Activated CD8-positive, alpha-beta memory T cell treated with anti-CD3 and anti-CD28 coated beads, Interleukin-2, amount 50 U/mL, for 1 hour (primary cell): Measurements from ENCODE around the gene NXN.
"Not testable (repeated sequence)": the region's sequence is repeated elsewhere in the genome, so short reads cannot be mapped to it uniquely, and the experiment has no call there.

Experiments used
- DNase-seq: peaks from one replicate; pipeline ENCODE4 v3.0.0-alpha.2; 2020; ENCODE audit errors: extremely low read depth

NXN gene

GRCh38 chr17:800446-801242, 178.9 kb downstream of the NXN start:
- DNase-seq: no peak

- DNase-seq: no peak
Observed at GRCh38 chr17:799261-799660, 180.3 kb downstream of the NXN start.

GRCh38 chr17:798246-798645, 181.3 kb downstream of the NXN start:
- no peak for DNase-seq

- no peak for DNase-seq
Observed at GRCh38 chr17:797236-797840, 182.2 kb downstream of the NXN start.

- no peak for DNase-seq
Observed at GRCh38 chr17:796609-797008, 183.0 kb downstream of the NXN start.

- DNase-seq: no peak
Observed at GRCh38 chr17:795721-796120, 183.9 kb downstream of the NXN start.

- no peak for DNase-seq
Observed at GRCh38 chr17:795276-795675, 184.3 kb downstream of the NXN start.

GRCh38 chr17:794876-795275, 184.7 kb downstream of the NXN start:
- no peak for DNase-seq

GRCh38 chr17:792277-792676, 187.3 kb downstream of the NXN start:
- no peak for DNase-seq

- no peak for DNase-seq
Observed at GRCh38 chr17:791829-792228, 187.7 kb downstream of the NXN start.

- not testable (repeated sequence) for DNase-seq
Observed at GRCh38 chr17:790874-791247, 188.7 kb downstream of the NXN start.

- DNase-seq: not testable (repeated sequence)
Observed at GRCh38 chr17:789931-790873, 189.4 kb downstream of the NXN start.

GRCh38 chr17:789160-789840, 190.3 kb downstream of the NXN start:
- DNase-seq: no peak

- DNase-seq: no peak
Observed at GRCh38 chr17:788551-788950, 191.0 kb downstream of the NXN start.

- DNase-seq: no peak
Observed at GRCh38 chr17:787641-788221, 191.8 kb downstream of the NXN start.

- not testable (repeated sequence) for DNase-seq
Observed at GRCh38 chr17:785901-786300, 193.7 kb downstream of the NXN start.

GRCh38 chr17:784143-784542, 195.4 kb downstream of the NXN start:
- no peak for DNase-seq

GRCh38 chr17:781805-782731, 197.5 kb downstream of the NXN start, which contains the start of the genes GLOD4 and MRM3:
Gene GLOD4 (minus strand): TSS chr17:782280. CDS start chr17:782255, 25 bp downstream.
Gene MRM3 (plus strand): TSS chr17:782353. CDS start chr17:782379, 26 bp downstream.
- peak; percentile 74 for DNase-seq

GRCh38 chr17:778096-778495, 201.5 kb downstream of the NXN start:
- DNase-seq: no peak

- no peak for DNase-seq
Observed at GRCh38 chr17:774313-774584, 205.3 kb downstream of the NXN start.
